ENCODE data around the gene PIK3AP1.
"Not testable (repeated sequence)": the region's sequence is repeated elsewhere in the genome, so short reads cannot be mapped to it uniquely, and the experiment has no call there.

PIK3AP1 gene

GRCh38 chr10:96683065-96683464, 37.2 kb downstream of the PIK3AP1 start:
- Histone ChIP-seq H3K36me3 (ENCODE audit: low read depth) (no peaks in the 10 kb centered on the region), H3K4me1 (ENCODE audit: insufficient read depth, poor library complexity, severe bottlenecking) (no peaks in the 10 kb centered on the region)

DNA sequence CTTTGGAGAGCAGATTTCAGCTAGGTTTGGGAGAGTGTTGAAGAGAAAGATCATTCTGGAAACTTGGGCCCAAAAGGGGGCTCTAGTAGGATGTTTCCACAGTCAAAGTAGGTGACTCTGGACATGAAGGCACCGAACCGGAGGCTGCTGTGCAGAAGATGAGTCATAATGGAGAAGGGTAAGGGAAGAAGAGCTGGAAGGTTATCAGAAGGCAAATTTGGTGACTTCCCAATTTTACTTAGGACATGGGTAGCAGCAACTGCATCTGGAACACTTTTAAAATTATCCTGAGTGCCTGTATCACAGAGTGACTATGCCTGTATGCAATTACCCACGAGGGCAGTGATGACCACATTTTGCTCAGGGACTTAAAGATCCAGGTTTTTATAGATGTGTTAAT, 38.8 kb downstream of the PIK3AP1 start:
- H3K27ac ChIP-seq (ENCODE audit: poor library complexity, severe bottlenecking), result no peak overlapping the region
- no peak for DNase-seq (ENCODE audit: low spot score)
- no peaks in the 10 kb centered on the region for H3K4me1 ChIP-seq (ENCODE audit: insufficient read depth, poor library complexity, severe bottlenecking)
- no peak for TF ChIP-seq CTCF (IDR thresholded peaks at IDR 0.05; ENCODE audit: poor library complexity, severe bottlenecking)
- no peaks in the 10 kb centered on the region for H3K36me3 ChIP-seq (ENCODE audit: low read depth)
- H3K27me3 ChIP-seq (ENCODE audit: insufficient read depth, poor library complexity, severe bottlenecking), result no peaks in the 10 kb centered on the region
- no peak for ATAC-seq (ENCODE audit: low read depth)
- no peak overlapping the region for H3K4me3 ChIP-seq (ENCODE audit: severe bottlenecking)
- H3K9me3 ChIP-seq (ENCODE audit: severe bottlenecking), result no peaks in the 10 kb centered on the region

More at GRCh38 chr10:96683065-96683464, 37.2 kb downstream of the PIK3AP1 start:
- no peak overlapping the region for H3K4me3 ChIP-seq (ENCODE audit: severe bottlenecking)
- H3K27me3 ChIP-seq (ENCODE audit: insufficient read depth, poor library complexity, severe bottlenecking), result no peaks in the 10 kb centered on the region
- no peaks in the 10 kb centered on the region for H3K9me3 ChIP-seq (ENCODE audit: severe bottlenecking)
- no peak for DNase-seq (ENCODE audit: low spot score)
- H3K27ac ChIP-seq (ENCODE audit: poor library complexity, severe bottlenecking), result no peak overlapping the region
- no peak for ATAC-seq (ENCODE audit: low read depth)
- no peak for TF ChIP-seq CTCF (IDR thresholded peaks at IDR 0.05; ENCODE audit: poor library complexity, severe bottlenecking)

- H3K4me1 ChIP-seq (ENCODE audit: insufficient read depth, poor library complexity, severe bottlenecking); DNase-seq (ENCODE audit: low spot score); ATAC-seq (ENCODE audit: low read depth); H3K36me3 ChIP-seq (ENCODE audit: low read depth); H3K27ac ChIP-seq (ENCODE audit: poor library complexity, severe bottlenecking); H3K4me3 ChIP-seq (ENCODE audit: severe bottlenecking); H3K27me3 ChIP-seq (ENCODE audit: insufficient read depth, poor library complexity, severe bottlenecking); H3K9me3 ChIP-seq (ENCODE audit: severe bottlenecking): not testable (repeated sequence)
Observed at GRCh38 chr10:96680463-96680862, 39.9 kb downstream of the PIK3AP1 start.

DNA sequence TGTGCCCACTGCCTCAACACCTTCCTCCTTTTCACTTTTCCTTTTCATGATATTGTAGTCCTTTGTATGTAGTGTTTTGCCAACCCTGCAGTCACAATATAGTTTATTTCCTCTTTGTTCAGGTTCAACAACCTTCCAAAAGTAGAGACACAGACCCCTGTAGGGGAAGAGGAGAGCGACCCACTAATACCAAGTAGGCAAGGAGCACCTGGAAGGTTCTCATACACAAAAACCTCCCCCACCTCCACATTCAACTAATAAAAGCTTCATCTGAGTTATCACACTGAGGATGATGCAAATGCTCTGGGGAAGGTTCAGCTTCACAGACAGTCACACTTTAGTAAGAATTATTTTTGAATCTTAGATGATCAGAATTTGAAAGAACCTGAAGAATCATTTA, 41.6 kb downstream of the PIK3AP1 start:
- TF ChIP-seq CTCF (IDR thresholded peaks at IDR 0.05; ENCODE audit: poor library complexity, severe bottlenecking), result no peak
- Histone ChIP-seq H3K4me3 (ENCODE audit: severe bottlenecking) (no peak overlapping the region), H3K27ac (ENCODE audit: poor library complexity, severe bottlenecking) (no peak overlapping the region), H3K36me3 (ENCODE audit: low read depth) (no peaks in the 10 kb centered on the region), H3K4me1 (ENCODE audit: insufficient read depth, poor library complexity, severe bottlenecking) (no peaks in the 10 kb centered on the region), H3K27me3 (ENCODE audit: insufficient read depth, poor library complexity, severe bottlenecking) (no peaks in the 10 kb centered on the region), H3K9me3 (ENCODE audit: severe bottlenecking) (no peaks in the 10 kb centered on the region)
- no peak for DNase-seq (ENCODE audit: low spot score)
- no peak for ATAC-seq (ENCODE audit: low read depth)

DNA sequence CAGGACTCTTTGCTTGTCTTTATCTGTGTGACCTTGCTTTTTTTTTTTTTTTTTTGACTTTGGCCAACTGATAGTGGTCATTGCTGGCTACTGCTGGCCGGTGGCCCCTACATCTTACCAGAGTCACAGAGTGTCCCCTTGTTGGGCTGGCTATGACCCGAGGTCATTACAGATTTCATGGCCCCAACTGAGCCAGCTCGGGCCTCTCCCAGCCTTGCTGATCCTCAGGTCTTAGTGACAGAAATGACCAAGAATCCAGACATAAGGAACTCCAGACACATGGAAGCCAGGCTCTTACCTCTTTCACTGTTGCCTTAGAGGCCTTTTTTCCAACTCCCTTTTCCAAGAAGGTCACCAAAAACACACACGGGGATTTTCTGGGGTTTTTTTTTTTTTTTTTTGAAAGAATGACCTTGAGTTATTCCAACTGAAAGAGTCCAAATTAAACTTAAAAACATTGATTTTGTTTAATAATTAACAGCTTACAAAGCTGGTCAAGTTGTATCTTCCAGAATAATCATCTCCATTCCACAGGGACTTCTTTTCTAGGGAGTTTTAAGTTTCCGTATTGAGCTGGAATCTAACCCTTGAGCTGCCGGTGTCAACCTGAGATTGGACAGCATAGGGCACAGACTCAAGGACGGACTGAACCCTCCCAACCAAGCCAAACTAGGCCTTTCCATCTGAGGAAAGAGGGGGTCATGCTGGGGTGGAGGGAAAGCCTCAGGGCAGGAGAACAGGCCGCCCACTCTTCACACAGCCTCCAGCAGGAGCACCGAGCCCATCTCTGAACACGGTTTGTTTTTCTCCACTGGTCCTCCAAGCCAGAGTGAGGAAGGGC, 43.8 kb downstream of the PIK3AP1 start:
- H3K4me3 ChIP-seq (ENCODE audit: severe bottlenecking), result no peak overlapping the region
- no peak for ATAC-seq (ENCODE audit: low read depth)
- H3K36me3 ChIP-seq (ENCODE audit: low read depth), result no peaks in the 10 kb centered on the region
- H3K27me3 ChIP-seq (ENCODE audit: insufficient read depth, poor library complexity, severe bottlenecking), result no peaks in the 10 kb centered on the region
- H3K27ac ChIP-seq (ENCODE audit: poor library complexity, severe bottlenecking), result no peak overlapping the region
- no peak for DNase-seq (ENCODE audit: low spot score)
- H3K4me1 ChIP-seq (ENCODE audit: insufficient read depth, poor library complexity, severe bottlenecking), result no peaks in the 10 kb centered on the region
- no peak for TF ChIP-seq CTCF (IDR thresholded peaks at IDR 0.05; ENCODE audit: poor library complexity, severe bottlenecking)
- no peaks in the 10 kb centered on the region for H3K9me3 ChIP-seq (ENCODE audit: severe bottlenecking)
